Astrocyte (in vitro differentiated cells and primary cell): ENCODE results near the gene CPSF4. TPM values are rescaled to one million over a fixed set of nuclear protein-coding genes. Genes with fewer than 3 reads are reported as not detected.

Experiments used
- DNase-seq: peaks from one replicate; pipeline ENCODE4 v3.0.0-alpha.2; 2010; ENCODE audit warnings: low read depth
- FAIRE-seq: peaks from 2 replicates; lab custom pipeline; 2011; peaks lifted over from hg19 to GRCh38; lab: Jason Lieb, UNC
- H2AFZ ChIP-seq: 2 replicates; pipeline ENCODE4 v1.6.0; 2012; ENCODE audit warnings: low read depth, low read length, inconsistent platforms
- H3K27ac ChIP-seq: 2 replicates; pipeline ENCODE4 v1.5.1; 2011; ENCODE audit warnings: low read depth, low read length, inconsistent platforms
- H3K27me3 ChIP-seq: 2 replicates; pipeline ENCODE4 v1.6.0; 2011; ENCODE audit warnings: low read length, inconsistent platforms; ENCODE audit not compliant: insufficient read depth
- H3K36me3 ChIP-seq: 2 replicates; pipeline ENCODE4 v1.5.1; 2011; ENCODE audit warnings: low read length, inconsistent platforms; ENCODE audit not compliant: insufficient read depth
- H3K4me1 ChIP-seq: 2 replicates; pipeline ENCODE4 v1.5.1; 2011; ENCODE audit warnings: low read length, inconsistent platforms; ENCODE audit not compliant: insufficient read depth
- H3K4me2 ChIP-seq: 2 replicates; pipeline ENCODE4 v1.6.0; 2012; ENCODE audit warnings: low read length, inconsistent platforms
- H3K4me3 ChIP-seq: 2 replicates; pipeline ENCODE4 v1.5.1; 2011; ENCODE audit warnings: low read depth, mild to moderate bottlenecking, low read length, inconsistent platforms; ENCODE audit not compliant: insufficient read depth
- H3K79me2 ChIP-seq: 2 replicates; pipeline ENCODE4 v1.6.0; 2012; ENCODE audit warnings: mild to moderate bottlenecking, low read length, inconsistent platforms; ENCODE audit not compliant: insufficient read depth
- H3K9ac ChIP-seq: 2 replicates; pipeline ENCODE4 v1.6.0; 2012; ENCODE audit warnings: mild to moderate bottlenecking, low read length, inconsistent platforms
- H3K9me3 ChIP-seq: 2 replicates; pipeline ENCODE4 v1.5.1; 2012; ENCODE audit warnings: low read depth, mild to moderate bottlenecking, low read length, inconsistent platforms; ENCODE audit not compliant: insufficient read depth
- H4K20me1 ChIP-seq: 2 replicates; pipeline ENCODE4 v1.6.0; 2012; ENCODE audit warnings: low read length, inconsistent platforms; ENCODE audit not compliant: insufficient read depth
- H3K27ac Mint-ChIP-seq: one replicate; pipeline ENCODE4 v1.8.0; 2021; ENCODE audit warnings: mild to moderate bottlenecking, mixed read lengths; ENCODE audit not compliant: unreplicated experiment
- H3K27me3 Mint-ChIP-seq: one replicate; pipeline ENCODE4 v1.8.0; 2021; ENCODE audit warnings: low read depth, mixed read lengths; ENCODE audit not compliant: unreplicated experiment
- H3K36me3 Mint-ChIP-seq: one replicate; pipeline ENCODE4 v1.8.0; 2021; ENCODE audit warnings: low read depth, mixed read lengths; ENCODE audit not compliant: unreplicated experiment
- H3K4me1 Mint-ChIP-seq: one replicate; pipeline ENCODE4 v1.8.0; 2021; ENCODE audit warnings: low read depth, mixed read lengths; ENCODE audit not compliant: unreplicated experiment
- H3K4me3 Mint-ChIP-seq: one replicate; pipeline ENCODE4 v1.8.0; 2021; ENCODE audit warnings: mild to moderate bottlenecking, moderate library complexity, mixed read lengths; ENCODE audit not compliant: unreplicated experiment
- H3K9me3 Mint-ChIP-seq: one replicate; pipeline ENCODE4 v1.8.0; 2021; ENCODE audit warnings: mild to moderate bottlenecking, mixed read lengths; ENCODE audit not compliant: unreplicated experiment
- CTCF ChIP-seq: IDR thresholded peaks from 2 replicates; pipeline ENCODE4 v1.5.1; 2011; ENCODE audit warnings: low read depth, mild to moderate bottlenecking, inconsistent platforms, low read length, moderate library complexity; ENCODE audit not compliant: insufficient read depth
- EZH2 ChIP-seq: IDR thresholded peaks from 2 replicates; pipeline ENCODE4 v1.6.1; 2012; ENCODE audit warnings: mild to moderate bottlenecking, low read length, inconsistent platforms; ENCODE audit not compliant: insufficient read depth
- total RNA-seq: library from RNA; stranded (reverse); gene quantifications from 2 replicates; pipeline ENCODE4 v1.2.1, GENCODE V29; 2021

The CPSF4 gene
- total RNA-seq, 1 donor from 2014 or later: 46.8 TPM

GRCh38 chr7:99485094-99485493 lies 46.4 kb downstream of the CPSF4 start:
- TF ChIP-seq EZH2 (no peak), CTCF (no peak)
- H3K36me3 ChIP-seq: peaks cover 14% of the 10 kb centered on the region
- peaks cover 10% of the 10 kb centered on the region for H3K79me2 ChIP-seq
- no peaks in the 10 kb centered on the region for H3K27me3 Mint-ChIP-seq
- no peak overlapping the region for H3K4me3 ChIP-seq
- peaks cover 5% of the 10 kb centered on the region for H4K20me1 ChIP-seq
- H3K4me1 ChIP-seq: no peaks in the 10 kb centered on the region
- peak overlapping the region; percentile 21 for H3K27ac Mint-ChIP-seq
- no peak overlapping the region for H3K27ac ChIP-seq
- H3K36me3 Mint-ChIP-seq: peaks cover 21% of the 10 kb centered on the region
- no peak overlapping the region for H3K4me3 Mint-ChIP-seq
- H3K9me3 Mint-ChIP-seq: no peaks in the 10 kb centered on the region
- H3K9ac ChIP-seq: no peak overlapping the region
- no peak overlapping the region for H2AFZ ChIP-seq
- DNase-seq: no peak
- H3K4me1 Mint-ChIP-seq: no peaks in the 10 kb centered on the region
- no peaks in the 10 kb centered on the region for H3K9me3 ChIP-seq
- H3K27me3 ChIP-seq: no peaks in the 10 kb centered on the region
- FAIRE-seq: no peak
- H3K4me2 ChIP-seq: no peak overlapping the region

GRCh38 chr7:99489235-99489634 lies 50.5 kb downstream of the CPSF4 start:
- H3K27ac ChIP-seq: no peak overlapping the region
- H3K4me3 ChIP-seq: no peak overlapping the region
- FAIRE-seq (no peak), DNase-seq (no peak)
- no peaks in the 10 kb centered on the region for H3K4me1 ChIP-seq
- H3K4me1 Mint-ChIP-seq: no peaks in the 10 kb centered on the region
- H3K36me3 Mint-ChIP-seq: peaks cover 32% of the 10 kb centered on the region
- H3K9me3 ChIP-seq: peaks cover 10% of the 10 kb centered on the region
- H3K9me3 Mint-ChIP-seq: peaks cover 16% of the 10 kb centered on the region
- peaks cover 13% of the 10 kb centered on the region for H3K36me3 ChIP-seq
- H3K27me3 ChIP-seq: no peaks in the 10 kb centered on the region
- no peak overlapping the region for H3K4me2 ChIP-seq
- no peak overlapping the region for H3K9ac ChIP-seq
- no peaks in the 10 kb centered on the region for H3K27me3 Mint-ChIP-seq
- H3K4me3 Mint-ChIP-seq: no peak overlapping the region
- no peak overlapping the region for H3K27ac Mint-ChIP-seq
- peaks cover 14% of the 10 kb centered on the region for H3K79me2 ChIP-seq
- peaks cover 12% of the 10 kb centered on the region for H4K20me1 ChIP-seq
- no peak overlapping the region for H2AFZ ChIP-seq
- no peak for TF ChIP-seq CTCF
- no peak for TF ChIP-seq EZH2

GRCh38 chr7:99490878-99491277 lies 52.1 kb downstream of the CPSF4 start:
- H3K4me3 ChIP-seq: no peak overlapping the region
- Mint-ChIP-seq H3K9me3 (peaks cover 19% of the 10 kb centered on the region), H3K36me3 (peaks cover 29% of the 10 kb centered on the region), H3K4me3 (no peak overlapping the region), H3K27ac (no peak overlapping the region), H3K4me1 (no peaks in the 10 kb centered on the region), H3K27me3 (no peaks in the 10 kb centered on the region)
- H3K9me3 ChIP-seq: peaks cover 13% of the 10 kb centered on the region
- FAIRE-seq: no peak
- no peak overlapping the region for H3K27ac ChIP-seq
- peaks cover 13% of the 10 kb centered on the region for H4K20me1 ChIP-seq
- no peak for TF ChIP-seq CTCF
- H3K9ac ChIP-seq: no peak overlapping the region
- peaks cover 23% of the 10 kb centered on the region for H3K79me2 ChIP-seq
- no peaks in the 10 kb centered on the region for H3K4me1 ChIP-seq
- no peak for DNase-seq
- no peaks in the 10 kb centered on the region for H3K27me3 ChIP-seq
- H3K36me3 ChIP-seq: peaks cover 16% of the 10 kb centered on the region
- no peak overlapping the region for H3K4me2 ChIP-seq
- no peak overlapping the region for H2AFZ ChIP-seq
